NCI-H1417 treated with DMSO at 0.1 percent for 48 hours (cell line): ENCODE measurements around the gene CLMP.
A peak's percentile ranks its signal among the peaks of the same experiment; 100 is the strongest.
"Not testable (repeated sequence)": the region's sequence is repeated elsewhere in the genome, so short reads cannot be mapped to it uniquely, and the experiment has no call there.

Experiments used
- DNase-seq: peaks from one replicate; lab custom pipeline; 2025; lab: John Stamatoyannopoulos, UW

The CLMP gene

GRCh38 chr11:123082977-123083376 lies 112.1 kb downstream of the CLMP start:
- no peak for DNase-seq

- no peak for DNase-seq
These were observed 115.0 kb downstream of the CLMP start for GRCh38 chr11:123080015-123080414.

GRCh38 chr11:123076484-123076883 lies 118.6 kb downstream of the CLMP start:
- DNase-seq: no peak

GRCh38 chr11:123073343-123074057 lies 121.5 kb downstream of the CLMP start:
- DNase-seq: no peak

GRCh38 chr11:123072762-123073161 lies 122.3 kb downstream of the CLMP start:
- no peak for DNase-seq

GRCh38 chr11:123072332-123072761 lies 122.7 kb downstream of the CLMP start:
- DNase-seq: no peak

GRCh38 chr11:123069908-123070821 lies 124.9 kb downstream of the CLMP start:
- DNase-seq: no peak

- no peak for DNase-seq
These were observed 129.4 kb downstream of the CLMP start for GRCh38 chr11:123065621-123066020.

GRCh38 chr11:123063826-123064657 lies 131.0 kb downstream of the CLMP start:
- no peak for DNase-seq

- DNase-seq: no peak
These were observed 131.9 kb downstream of the CLMP start for GRCh38 chr11:123062892-123063825.

- DNase-seq: peak; percentile 100
These were observed 132.7 kb downstream of the CLMP start for GRCh38 chr11:123062158-123062891.

- no peak for DNase-seq
These were observed 133.5 kb downstream of the CLMP start, which contains the start of gene HSPA8 for GRCh38 chr11:123061403-123062157. Gene HSPA8 (minus strand): TSS chr11:123062136. CDS start chr11:123061324, 812 bp downstream.

GRCh38 chr11:123060277-123061000 lies 134.6 kb downstream of the CLMP start:
- no peak for DNase-seq

- DNase-seq: not testable (repeated sequence)
These were observed 135.8 kb downstream of the CLMP start for GRCh38 chr11:123059041-123059920.

GRCh38 chr11:123057661-123058305 lies 137.3 kb downstream of the CLMP start:
- DNase-seq: no peak

- no peak for DNase-seq
These were observed 138.1 kb downstream of the CLMP start for GRCh38 chr11:123056835-123057491.
